Mesendoderm (in vitro differentiated cells): Measurements from ENCODE around the gene EBNA1BP2.

Experiments
- DNase-seq: peaks from one replicate; pipeline ENCODE4 v3.0.0; 2013
- H2AK5ac ChIP-seq: 2 replicates; pipeline ENCODE4 v1.6.1; 2013; ENCODE audit warnings: low read length, inconsistent platforms
- H2BK120ac ChIP-seq: 2 replicates; pipeline ENCODE4 v1.6.1; 2013; ENCODE audit warnings: low read depth, mild to moderate bottlenecking, low read length, moderate library complexity, mixed read lengths
- H2BK15ac ChIP-seq: replicated peaks from 2 replicates; pipeline ENCODE4 v1.6.1; 2013; ENCODE audit warnings: low read depth, mild to moderate bottlenecking, moderate library complexity
- H2BK5ac ChIP-seq: 2 replicates; pipeline ENCODE4 v1.6.1; 2013; ENCODE audit warnings: low read length, inconsistent platforms
- H3K18ac ChIP-seq: 2 replicates; pipeline ENCODE4 v1.6.1; 2013; ENCODE audit warnings: mild to moderate bottlenecking, low read length, mixed read lengths
- H3K23ac ChIP-seq: one replicate; pipeline ENCODE4 v1.6.1; 2013; ENCODE audit warnings: low read length
- H3K27ac ChIP-seq: 2 replicates; pipeline ENCODE4 v1.5.1; 2013; ENCODE audit warnings: low read depth, mild to moderate bottlenecking, inconsistent platforms, low read length, moderate library complexity
- H3K27me3 ChIP-seq: 2 replicates; pipeline ENCODE4 v1.6.1; 2013; ENCODE audit warnings: low read length, control low read depth, mild to moderate bottlenecking, inconsistent platforms; ENCODE audit not compliant: insufficient read depth, poor library complexity
- H3K36me3 ChIP-seq: 2 replicates; pipeline ENCODE4 v1.6.1; 2013; ENCODE audit warnings: low read length, inconsistent platforms; ENCODE audit not compliant: control insufficient read depth, insufficient read depth
- H3K4ac ChIP-seq: one replicate; pipeline ENCODE4 v1.6.1; 2013; ENCODE audit warnings: low read depth, mild to moderate bottlenecking, low read length, moderate library complexity
- H3K4me1 ChIP-seq: 2 replicates; pipeline ENCODE4 v1.6.1; 2013; ENCODE audit warnings: low read depth, low read length, inconsistent platforms; ENCODE audit not compliant: control insufficient read depth
- H3K4me2 ChIP-seq: 2 replicates; pipeline ENCODE4 v1.6.1; 2013; ENCODE audit warnings: low read length
- H3K4me3 ChIP-seq: 2 replicates; pipeline ENCODE4 v1.5.1; 2013; ENCODE audit warnings: mild to moderate bottlenecking, low read length
- H3K56ac ChIP-seq: one replicate; pipeline ENCODE4 v1.6.1; 2013; ENCODE audit warnings: low read length
- H3K79me1 ChIP-seq: 2 replicates; pipeline ENCODE4 v1.6.1; 2013; ENCODE audit warnings: low read length, inconsistent platforms
- H3K79me2 ChIP-seq: 2 replicates; pipeline ENCODE4 v1.6.1; 2013; ENCODE audit warnings: mild to moderate bottlenecking, low read length; ENCODE audit not compliant: control insufficient read depth, insufficient read depth
- H3K9ac ChIP-seq: 2 replicates; pipeline ENCODE4 v1.6.1; 2013; ENCODE audit warnings: low read length, inconsistent platforms
- H4K5ac ChIP-seq: one replicate; pipeline ENCODE4 v1.6.1; 2013; ENCODE audit warnings: low read length
- H4K8ac ChIP-seq: one replicate; pipeline ENCODE4 v1.6.1; 2013; ENCODE audit warnings: low read depth, mild to moderate bottlenecking, control low read depth, low read length, moderate library complexity
- WGBS: extraction: QIAGEN DNeasy Blood & Tissue Kit; methylation state at CpG from one replicate; pipeline ENCODE4 v1.1.7; 2013; ENCODE audit warnings: low lambda C conversion rate, missing lambda C conversion rate; ENCODE audit not compliant: insufficient coverage; ENCODE audit errors: extremely low coverage; 5-methylcytosine and 5-hydroxymethylcytosine counted together

EBNA1BP2 gene

GRCh38 chr1:43137445-43138052 is 34.5 kb downstream of the EBNA1BP2 start:
- DNase-seq, result no peak
- Histone ChIP-seq H4K8ac (no peak overlapping the region), H2AK5ac (no peak overlapping the region), H2BK5ac (no peak overlapping the region), H3K4ac (no peak overlapping the region), H3K4me1 (no peaks in the 10 kb centered on the region), H2BK120ac (no peak overlapping the region), H3K9ac (no peak overlapping the region), H3K79me1 (no peaks in the 10 kb centered on the region), H4K5ac (no peak overlapping the region), H3K27me3 (no peaks in the 10 kb centered on the region), H3K56ac (no peak overlapping the region), H2BK15ac (no peak overlapping the region), H3K23ac (no peak overlapping the region), H3K79me2 (no peaks in the 10 kb centered on the region), H3K27ac (no peak overlapping the region), H3K4me3 (no peak overlapping the region), H3K36me3 (no peaks in the 10 kb centered on the region), H3K18ac (no peak overlapping the region), H3K4me2 (no peak overlapping the region)
- WGBS, result no CpG with 5 or more reads among the region's 7 CpGs

GRCh38 chr1:43135857-43136781 is 36.0 kb downstream of the EBNA1BP2 start:
- Histone ChIP-seq H3K27me3 (no peaks in the 10 kb centered on the region), H3K4me3 (no peak overlapping the region), H3K27ac (no peak overlapping the region), H3K79me2 (no peaks in the 10 kb centered on the region), H2AK5ac (no peak overlapping the region), H3K4me1 (no peaks in the 10 kb centered on the region), H3K4ac (no peak overlapping the region), H3K36me3 (no peaks in the 10 kb centered on the region), H2BK120ac (no peak overlapping the region), H4K5ac (no peak overlapping the region), H3K79me1 (no peaks in the 10 kb centered on the region), H3K18ac (no peak overlapping the region), H4K8ac (no peak overlapping the region), H2BK15ac (no peak overlapping the region), H3K9ac (no peak overlapping the region), H3K4me2 (no peak overlapping the region), H3K56ac (no peak overlapping the region), H2BK5ac (no peak overlapping the region), H3K23ac (no peak overlapping the region)
- no CpG with 5 or more reads among the region's 9 CpGs for WGBS
- no peak for DNase-seq

- no peak overlapping the region for H2BK15ac ChIP-seq
These were observed 37.5 kb downstream of the EBNA1BP2 start for GRCh38 chr1:43134640-43135039.

GRCh38 chr1:43134068-43134467 is 38.0 kb downstream of the EBNA1BP2 start:
- Histone ChIP-seq H2BK120ac (no peak overlapping the region), H3K4ac (no peak overlapping the region), H3K18ac (no peak overlapping the region), H2BK5ac (no peak overlapping the region), H3K4me2 (no peak overlapping the region), H3K9ac (no peak overlapping the region), H3K79me1 (no peaks in the 10 kb centered on the region), H4K8ac (no peak overlapping the region), H3K23ac (no peak overlapping the region), H3K27ac (no peak overlapping the region), H3K4me1 (no peaks in the 10 kb centered on the region), H3K56ac (no peak overlapping the region), H3K36me3 (no peaks in the 10 kb centered on the region), H3K4me3 (no peak overlapping the region), H2BK15ac (no peak overlapping the region), H3K79me2 (no peaks in the 10 kb centered on the region), H2AK5ac (no peak overlapping the region), H4K5ac (no peak overlapping the region), H3K27me3 (no peaks in the 10 kb centered on the region)
- no CpG with 5 or more reads among the region's 1 CpG for WGBS
- DNase-seq, result peak; percentile 41

More at GRCh38 chr1:43134640-43135039, 37.5 kb downstream of the EBNA1BP2 start:
- Histone ChIP-seq H3K56ac (no peak overlapping the region), H3K18ac (no peak overlapping the region), H4K8ac (no peak overlapping the region), H3K4me1 (no peaks in the 10 kb centered on the region), H3K4ac (no peak overlapping the region), H3K79me2 (no peaks in the 10 kb centered on the region), H3K36me3 (no peaks in the 10 kb centered on the region), H2BK5ac (no peak overlapping the region), H3K27ac (no peak overlapping the region), H3K79me1 (no peaks in the 10 kb centered on the region), H3K27me3 (no peaks in the 10 kb centered on the region), H3K4me3 (no peak overlapping the region), H3K4me2 (no peak overlapping the region), H2BK120ac (no peak overlapping the region), H2AK5ac (no peak overlapping the region), H3K23ac (no peak overlapping the region), H4K5ac (no peak overlapping the region), H3K9ac (no peak overlapping the region)
- DNase-seq, result no peak

- no peaks in the 10 kb centered on the region for H3K79me1 ChIP-seq
- no peak overlapping the region for H3K56ac ChIP-seq
- peak; percentile 48 for DNase-seq
- H3K4me1 ChIP-seq, result no peaks in the 10 kb centered on the region
- no peak overlapping the region for H2BK120ac ChIP-seq
- no peaks in the 10 kb centered on the region for H3K27me3 ChIP-seq
- H3K4ac ChIP-seq, result no peak overlapping the region
- no peak overlapping the region for H3K4me3 ChIP-seq
- H3K23ac ChIP-seq, result no peak overlapping the region
- whole genome bisulfite sequencing, result no CpG with 5 or more reads among the region's 5 CpGs
- H4K5ac ChIP-seq, result no peak overlapping the region
- H2BK5ac ChIP-seq, result no peak overlapping the region
- no peak overlapping the region for H4K8ac ChIP-seq
- no peak overlapping the region for H3K9ac ChIP-seq
- no peaks in the 10 kb centered on the region for H3K36me3 ChIP-seq
- H2AK5ac ChIP-seq, result no peak overlapping the region
- H3K27ac ChIP-seq, result no peak overlapping the region
- no peak overlapping the region for H3K4me2 ChIP-seq
- no peak overlapping the region for H3K18ac ChIP-seq
- no peak overlapping the region for H2BK15ac ChIP-seq
- no peaks in the 10 kb centered on the region for H3K79me2 ChIP-seq
These were observed 42.7 kb downstream of the EBNA1BP2 start for GRCh38 chr1:43129426-43129825.
